Heart left ventricle (tissue), 13 donors: ENCODE measurements around the gene FKBP6.

Experiments
- CTCF ChIP-seq, 12 donors: fragments of 200-600 bp; sonication (generic) in 4 of 12; IDR thresholded peaks; one replicate each; pipeline versions ENCODE4 v1.5.0 to v1.8.0; 2018 to 2022; ENCODE audit warnings: antibody characterized with exemption in 12 of 12, mild to moderate bottlenecking in 5 of 12
- POLR2A ChIP-seq, 2 donors: fragments of 450-650 bp; IDR thresholded peaks; one replicate each; pipeline ENCODE4 v1.6.1; 2017; ENCODE audit warnings: antibody characterized with exemption in 2 of 2, mild to moderate bottlenecking in 2 of 2, moderate library complexity in 2 of 2
- donor health status: ischemic (EF 13 %, LVEDD 7.1; RV severe dilation, severe dysfunction).
- donor health status: DM: no; HTN: yes; CAD: no.
- donor health status: DM: no; HTN: no; CAD: no.
- donor health status: ischemic (EF 25% LVEDD 6.9; RV normal size, moderate dysfunction).
- donor health status: ischemic (EF 25% LVEDD 5.7; RV mildly dilated, moderate dysfunction).
- donor health status: ischemic (EF 35%, LVEDD 5.7; RV mildly dilated, moderate dysfunction).
- donor health status: nonischemic (EF 11% LVEDD 7.7; RV severe dilation, severe dysfunction).
- donor health status: DM: yes; HTN: yes; CAD: no.
- donor health status: PGD.
- donor health status: ischemic (EF 29% LVEDD 5.4; RV normal size, mild dysfunction).
- donor health status: nonischemic (EF 23%, LVEDD 6.1; RV moderate dilation, normal function).

- TF ChIP-seq CTCF (IDR thresholded peaks at IDR 0.05) (no peak), POLR2A (IDR thresholded peaks at IDR 0.05) (no peak)
Measured at GRCh38 chr7:73303546-73303945, 24.4 kb upstream of the FKBP6 start.
